Fibroblast of peridontal ligament (primary cell): ENCODE measurements around the gene HPRT1.
A peak's percentile ranks its signal among the peaks of the same experiment; 100 is the strongest.

ENCODE experiments used
- DNase-seq: peaks from one replicate; pipeline ENCODE4 v3.0.0-alpha.2; 2010; ENCODE audit errors: extremely low read depth

Gene HPRT1

DNA sequence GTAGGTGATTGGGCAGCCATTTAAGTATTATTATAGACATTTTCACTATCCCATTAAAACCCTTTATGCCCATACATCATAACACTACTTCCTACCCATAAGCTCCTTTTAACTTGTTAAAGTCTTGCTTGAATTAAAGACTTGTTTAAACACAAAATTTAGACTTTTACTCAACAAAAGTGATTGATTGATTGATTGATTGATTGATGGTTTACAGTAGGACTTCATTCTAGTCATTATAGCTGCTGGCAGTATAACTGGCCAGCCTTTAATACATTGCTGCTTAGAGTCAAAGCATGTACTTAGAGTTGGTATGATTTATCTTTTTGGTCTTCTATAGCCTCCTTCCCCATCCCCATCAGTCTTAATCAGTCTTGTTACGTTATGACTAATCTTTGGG lies 16.3 kb downstream of the HPRT1 start:
- DNase-seq: no peak

DNA sequence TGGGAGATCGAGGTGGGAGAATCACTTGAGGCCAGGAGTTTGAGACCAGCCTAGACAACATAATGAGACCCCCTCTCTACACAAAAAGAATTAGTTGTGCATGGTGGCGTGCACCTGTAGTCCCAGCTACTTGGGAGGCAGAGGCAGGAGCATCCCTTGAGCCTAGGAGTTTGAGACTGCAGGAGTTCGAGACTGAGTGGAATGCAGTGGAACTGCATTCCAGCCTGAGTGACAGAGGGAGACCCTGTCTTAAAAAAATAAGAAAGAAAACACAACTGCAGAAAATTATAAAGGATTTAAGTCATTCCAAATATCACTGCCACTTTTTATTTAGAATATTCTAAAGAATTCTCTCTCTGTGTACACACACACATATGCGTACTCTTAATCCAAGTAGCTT lies 18.4 kb downstream of the HPRT1 start:
- DNase-seq: no peak

DNA sequence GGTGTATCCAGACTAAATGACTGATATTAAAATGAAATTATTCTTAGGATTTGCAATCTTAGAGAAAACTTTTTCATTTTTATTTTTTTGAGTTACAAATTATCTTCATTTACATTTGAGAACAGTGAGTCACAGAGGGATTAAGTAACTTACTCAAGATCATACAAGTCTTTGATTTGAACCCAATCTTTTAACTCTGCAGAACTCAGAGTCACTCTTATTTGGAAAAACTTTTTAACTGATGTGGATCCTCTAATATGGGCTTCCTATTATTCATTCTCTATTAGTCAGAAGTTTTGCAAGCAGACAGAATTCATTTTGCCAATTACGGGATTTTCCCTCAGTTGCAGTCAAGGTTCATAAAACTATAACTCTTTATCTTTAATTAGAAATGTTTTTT lies 20.1 kb downstream of the HPRT1 start:
- peak; percentile 62 for DNase-seq

DNA sequence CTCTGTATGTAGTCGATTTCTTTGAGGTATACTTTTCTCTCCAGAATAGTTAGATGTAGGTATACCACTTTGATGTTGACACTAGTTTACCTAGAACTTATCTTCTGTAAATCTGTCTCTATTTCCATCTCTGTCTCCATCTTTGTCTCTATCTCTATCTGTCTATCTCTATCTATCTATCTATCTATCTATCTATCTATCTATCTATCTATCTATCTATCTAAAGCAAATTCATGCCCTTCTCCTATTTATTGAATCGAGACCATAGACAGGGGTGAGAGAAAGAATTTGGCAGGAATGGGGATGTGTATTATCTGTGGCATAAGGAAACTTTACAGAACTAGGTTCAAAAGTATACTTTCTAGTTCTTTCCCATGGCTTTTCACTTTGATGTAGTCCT lies 21.4 kb downstream of the HPRT1 start:
- no peak for DNase-seq

DNA sequence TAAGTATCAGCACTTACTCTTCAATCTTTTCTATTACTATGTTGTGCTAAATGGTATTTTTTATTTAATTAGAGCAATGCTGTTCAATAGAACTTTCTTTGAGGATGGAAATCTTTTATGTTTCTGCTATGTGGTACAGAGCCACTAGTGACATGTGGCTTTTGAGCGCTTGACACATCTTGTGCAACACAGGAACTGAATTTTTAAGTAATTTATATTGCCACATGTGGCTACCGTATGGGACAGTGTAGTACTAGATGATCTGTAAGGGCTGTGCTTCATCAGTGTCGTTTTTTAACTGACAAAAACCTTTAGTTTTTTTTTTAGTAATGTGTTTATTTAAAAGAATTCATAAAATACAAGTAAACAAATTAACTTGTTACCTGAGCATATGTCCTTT lies 22.4 kb downstream of the HPRT1 start:
- no peak for DNase-seq

DNA sequence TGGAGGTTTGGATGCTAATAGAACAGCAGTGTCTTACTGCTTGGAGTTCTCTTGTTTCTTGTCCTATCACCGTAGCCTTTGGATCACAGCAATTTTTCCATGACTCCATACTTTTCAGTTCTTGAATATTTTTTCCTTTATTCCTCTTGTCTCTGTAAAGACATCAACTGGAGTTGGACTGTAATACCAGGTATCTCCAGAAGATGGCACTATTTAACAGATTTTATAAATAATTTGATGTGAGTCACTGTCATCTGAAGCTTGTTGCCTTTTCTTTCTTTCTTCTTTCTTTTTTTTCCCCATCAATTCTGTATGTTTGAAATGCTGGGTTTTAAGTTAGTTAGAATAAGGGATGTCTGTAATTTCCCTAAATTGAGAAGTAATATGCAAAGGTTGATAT lies 24.1 kb downstream of the HPRT1 start:
- peak; percentile 84 for DNase-seq

DNA sequence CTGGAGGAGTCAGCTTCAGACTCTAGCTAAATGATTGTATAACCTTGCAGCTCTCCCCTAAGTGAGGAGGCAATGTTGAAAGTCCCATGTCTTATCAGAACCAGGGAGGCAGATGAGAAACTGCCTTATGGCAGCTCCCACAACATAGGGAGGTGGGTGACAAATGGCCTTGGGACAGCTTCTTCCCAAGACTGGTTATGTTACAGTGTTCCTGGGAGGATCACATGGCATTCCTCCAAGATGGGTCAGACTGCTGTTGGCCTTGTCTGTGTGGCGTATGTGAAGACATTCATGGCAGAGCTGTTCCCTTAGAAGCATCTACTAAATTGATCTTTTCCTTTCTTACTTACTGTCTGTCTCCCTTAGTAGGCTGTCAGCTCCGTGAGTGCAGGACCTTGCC lies 42.0 kb downstream of the HPRT1 start:
- no peak for DNase-seq

DNA sequence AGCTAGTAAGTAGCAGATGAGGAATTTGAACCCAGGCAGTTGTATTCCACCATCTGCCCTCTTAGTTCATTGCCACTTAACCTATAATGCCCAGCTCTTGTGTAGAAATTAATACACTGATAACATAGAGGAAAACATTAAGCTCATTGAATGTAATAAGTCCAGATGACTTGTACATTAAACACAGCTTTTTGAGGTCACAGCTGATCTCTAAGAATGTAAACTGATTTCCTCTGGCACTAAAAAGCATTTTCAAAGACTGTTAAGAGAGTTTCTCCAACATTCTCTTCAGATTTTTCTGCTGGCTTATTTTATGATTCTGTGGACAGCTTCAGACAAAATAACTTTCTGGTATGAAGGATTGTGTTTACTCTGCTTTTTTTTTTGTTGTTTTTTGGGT lies 42.7 kb downstream of the HPRT1 start:
- DNase-seq: peak; percentile 73

DNA sequence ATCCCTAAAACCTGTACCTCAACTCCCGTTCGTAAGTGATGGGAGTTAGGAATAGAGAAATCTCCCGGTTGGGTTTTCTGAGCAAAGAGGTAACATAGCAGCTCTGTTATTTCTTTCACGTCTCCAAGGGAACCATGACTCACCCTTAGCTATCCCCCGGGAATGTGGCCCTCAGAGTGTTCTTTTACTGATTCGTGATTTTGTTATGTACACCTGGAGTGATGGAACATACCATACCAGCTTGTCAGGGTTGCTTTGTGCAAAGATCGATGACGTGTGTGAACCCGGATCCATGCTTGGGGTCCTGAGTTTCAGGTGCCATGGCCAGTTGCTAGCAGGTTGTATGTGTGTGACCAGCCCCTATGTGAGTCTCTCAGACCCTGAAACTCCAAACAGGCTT lies 52.6 kb downstream of the HPRT1 start:
- peak; percentile 44 for DNase-seq

DNA sequence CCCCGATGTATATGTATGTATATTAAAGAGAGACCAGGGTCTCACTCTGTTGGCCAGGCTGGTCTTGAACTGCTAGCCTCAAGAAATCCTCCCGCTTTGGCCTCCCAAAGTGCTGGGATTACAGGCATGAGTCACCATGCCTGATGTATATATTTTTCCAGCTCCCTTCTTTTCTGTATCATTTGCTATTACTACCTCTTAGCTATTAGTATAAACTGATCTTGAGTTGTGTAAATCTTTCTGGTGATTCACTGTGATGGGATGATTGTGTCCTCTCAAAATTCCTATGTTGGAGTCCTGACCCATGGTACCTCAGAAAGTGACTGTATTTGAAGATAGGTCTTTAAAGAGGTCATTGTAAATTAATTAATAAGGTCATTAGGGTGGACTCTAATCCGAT lies 53.1 kb downstream of the HPRT1 start:
- DNase-seq: no peak

DNA sequence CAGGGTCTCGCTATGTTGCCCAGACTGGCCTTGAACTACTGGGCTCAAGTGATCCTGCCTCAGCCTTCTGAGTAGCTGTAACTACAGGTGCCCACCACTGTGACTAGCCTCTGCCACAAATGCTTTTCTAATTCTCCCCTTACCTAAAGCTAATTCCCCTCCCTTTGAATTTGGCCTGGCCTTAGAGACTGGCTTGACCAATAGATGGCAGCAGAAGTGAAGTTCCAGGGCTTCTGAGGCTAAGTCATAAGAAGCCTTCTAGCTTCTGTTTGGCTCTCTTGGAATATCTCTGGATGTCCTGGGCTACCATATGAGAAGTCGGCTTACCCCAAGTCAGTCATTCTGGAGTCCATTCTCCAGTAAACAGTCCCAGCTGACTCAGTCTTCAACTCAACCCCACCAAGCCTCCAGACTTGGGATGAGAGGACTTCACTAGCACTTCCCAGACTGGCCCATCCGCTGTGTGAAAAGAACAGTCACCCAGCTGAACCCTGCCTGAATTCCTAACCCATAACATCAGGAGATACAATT lies 61.0 kb downstream of the HPRT1 start:
- DNase-seq: peak; percentile 74

DNA sequence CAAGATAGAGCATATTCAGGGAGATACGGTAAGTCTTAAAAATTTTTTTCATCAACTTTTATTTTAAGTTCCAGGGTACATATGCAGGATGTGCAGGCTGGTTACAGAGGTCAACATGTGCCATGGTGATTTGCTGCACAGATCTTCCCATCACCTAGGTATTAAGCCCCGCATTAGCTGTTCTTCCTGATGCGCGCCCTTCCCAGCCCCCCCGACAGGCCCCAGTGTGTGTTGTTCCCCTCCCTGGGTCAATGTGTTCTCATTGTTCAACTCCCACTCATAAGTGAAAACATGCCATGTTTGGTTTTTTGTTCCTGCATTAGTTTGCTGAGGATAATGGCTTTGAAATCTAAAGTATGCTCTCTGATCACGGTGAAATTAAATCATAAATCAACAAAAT lies 64.2 kb downstream of the HPRT1 start:
- no peak for DNase-seq

DNA sequence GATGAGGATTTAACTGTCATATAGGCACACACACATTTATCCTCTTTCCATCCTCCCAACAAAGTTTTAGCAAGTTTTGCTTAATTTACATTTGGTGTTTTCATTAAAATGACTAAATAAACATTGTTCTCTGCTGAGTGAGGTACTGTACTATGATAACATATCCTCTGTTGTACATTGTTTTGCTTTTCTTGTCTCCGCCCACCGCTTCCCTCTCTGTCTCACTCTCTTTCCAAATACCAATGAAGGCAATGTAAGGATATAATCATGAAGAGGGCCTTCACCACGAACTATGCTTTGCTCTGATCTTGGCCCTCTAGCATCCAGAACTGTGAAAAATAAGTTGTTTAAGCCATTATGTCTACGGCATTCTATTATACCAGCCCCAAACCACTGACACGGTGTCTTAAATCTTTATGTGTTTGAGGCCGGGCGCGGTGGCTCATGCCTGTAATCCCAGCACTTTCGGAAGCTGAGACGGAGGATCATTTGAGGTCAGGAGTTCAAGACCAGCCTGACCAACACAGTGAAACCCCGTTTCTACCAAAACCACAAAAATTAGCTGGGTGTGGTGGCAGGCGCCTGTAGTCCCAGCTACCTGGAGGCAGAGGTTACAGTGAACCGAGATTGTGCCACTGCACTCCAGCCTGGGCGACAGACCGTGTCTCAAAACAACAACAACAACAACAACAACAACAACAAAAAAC lies 65.3 kb downstream of the HPRT1 start:
- DNase-seq: no peak

DNA sequence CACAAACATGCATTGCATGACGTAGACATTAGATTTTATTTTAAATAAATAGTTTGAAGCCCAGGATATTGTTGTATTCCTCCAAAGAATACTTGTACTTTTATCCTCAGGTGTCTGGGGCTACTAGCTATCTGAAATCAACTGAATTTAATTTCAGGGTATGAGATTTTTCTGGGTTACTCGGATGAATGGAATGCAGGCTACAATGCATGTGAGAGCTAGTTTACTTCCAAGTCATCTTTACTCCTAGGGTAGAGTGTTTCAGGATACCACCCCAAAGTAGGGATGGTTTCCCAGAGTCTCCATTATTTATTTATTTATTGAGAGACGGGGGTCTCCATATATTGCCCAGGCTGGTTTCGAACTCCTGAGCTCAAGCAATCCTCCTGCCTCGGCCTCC lies 66.4 kb downstream of the HPRT1 start:
- no peak for DNase-seq

DNA sequence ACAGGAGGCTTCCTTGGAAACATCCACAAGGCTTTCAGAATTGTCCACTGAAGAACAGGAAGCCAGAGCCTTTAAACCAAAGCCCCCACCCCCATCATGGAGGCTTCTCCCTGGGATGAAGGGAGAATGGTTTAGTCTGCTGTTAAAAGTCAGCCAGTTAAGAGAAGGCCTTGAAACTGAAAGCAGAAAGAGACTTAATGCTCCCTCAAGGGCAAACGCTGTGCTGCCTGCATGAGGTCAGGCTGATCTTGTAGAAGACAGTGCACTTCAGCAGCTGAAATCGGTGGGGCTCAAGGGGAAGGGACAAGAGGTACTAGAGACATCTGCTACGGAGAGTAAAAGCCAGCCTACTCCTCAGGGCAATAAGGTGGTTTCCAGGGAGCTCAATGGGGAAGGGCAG lies 69.0 kb downstream of the HPRT1 start:
- no peak for DNase-seq

DNA sequence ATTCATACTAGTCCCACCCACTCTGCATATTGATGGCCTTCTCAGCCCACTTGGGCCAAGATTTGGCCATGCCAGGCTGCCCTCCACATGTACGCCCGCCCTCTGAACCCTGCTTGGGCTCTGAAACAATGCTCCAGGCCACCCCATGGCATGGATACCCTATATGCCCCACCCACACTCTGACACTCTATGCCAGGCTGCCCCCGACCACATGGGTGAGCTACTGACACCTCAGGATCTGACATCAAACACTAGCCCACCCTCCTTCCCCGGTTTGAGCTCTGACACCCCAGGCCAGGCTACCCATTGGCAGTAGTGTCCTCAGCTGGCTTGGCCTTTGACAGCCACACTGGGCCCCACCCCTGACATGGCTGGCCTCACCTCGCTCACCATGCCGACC lies 69.5 kb downstream of the HPRT1 start:
- DNase-seq: no peak

DNA sequence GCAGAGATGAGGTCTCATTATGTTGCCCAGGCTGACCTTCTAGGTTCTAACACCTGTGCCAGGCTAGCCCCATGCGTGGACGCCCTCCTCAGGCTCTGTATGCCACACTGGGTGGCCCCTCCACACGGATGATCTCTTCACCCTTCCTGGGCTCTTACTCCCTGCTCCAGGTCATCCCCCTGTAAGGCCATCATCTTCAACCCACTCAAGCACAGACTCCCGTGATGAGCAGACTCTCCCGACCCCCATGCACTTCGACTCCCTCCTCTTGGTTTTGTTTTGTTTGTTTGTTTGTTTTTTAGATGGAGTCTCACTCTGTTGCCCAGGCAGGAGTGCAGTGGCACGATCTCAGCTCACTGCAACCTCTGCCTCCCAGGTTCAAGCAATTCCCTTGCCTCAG lies 70.9 kb downstream of the HPRT1 start:
- DNase-seq: no peak

DNA sequence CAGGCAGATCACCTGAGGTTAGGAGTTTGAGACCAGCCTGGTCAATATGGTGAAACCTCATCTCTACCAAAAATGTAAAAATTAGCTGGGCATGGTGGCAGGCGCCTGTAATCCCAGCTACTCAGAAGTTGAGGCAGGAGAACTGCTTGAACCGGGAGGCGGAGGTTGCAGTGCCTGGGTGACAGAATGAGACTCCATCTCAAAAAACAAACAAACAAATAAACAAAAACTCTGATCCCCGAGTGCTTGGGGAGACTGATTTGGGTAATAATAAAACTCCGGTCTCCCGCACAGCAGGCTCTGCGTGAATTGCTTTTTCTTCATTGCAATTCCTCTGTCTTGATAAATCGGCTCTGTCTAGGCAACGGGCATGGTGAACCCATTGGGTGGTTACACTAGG lies 73.4 kb downstream of the HPRT1 start:
- no peak for DNase-seq

DNA sequence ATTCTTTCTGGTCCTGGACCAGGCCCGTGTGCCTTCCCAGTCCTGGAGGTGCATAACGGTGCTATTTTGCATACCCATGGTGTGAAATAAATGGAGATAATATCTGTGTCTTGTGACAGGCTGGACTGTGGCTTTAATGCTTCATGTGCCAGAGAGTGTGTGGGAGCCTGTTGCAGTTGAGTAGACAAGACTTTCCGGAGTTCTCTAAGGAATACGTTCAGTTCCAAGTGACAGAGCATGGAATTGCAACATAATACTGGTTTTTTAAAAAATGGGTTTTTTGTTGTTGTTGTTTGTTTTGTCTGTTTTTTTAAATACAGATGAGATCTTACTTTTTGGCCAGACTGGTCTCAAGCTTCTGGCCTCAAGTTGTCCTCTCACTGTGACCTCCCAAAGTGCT lies 74.0 kb downstream of the HPRT1 start:
- no peak for DNase-seq

DNA sequence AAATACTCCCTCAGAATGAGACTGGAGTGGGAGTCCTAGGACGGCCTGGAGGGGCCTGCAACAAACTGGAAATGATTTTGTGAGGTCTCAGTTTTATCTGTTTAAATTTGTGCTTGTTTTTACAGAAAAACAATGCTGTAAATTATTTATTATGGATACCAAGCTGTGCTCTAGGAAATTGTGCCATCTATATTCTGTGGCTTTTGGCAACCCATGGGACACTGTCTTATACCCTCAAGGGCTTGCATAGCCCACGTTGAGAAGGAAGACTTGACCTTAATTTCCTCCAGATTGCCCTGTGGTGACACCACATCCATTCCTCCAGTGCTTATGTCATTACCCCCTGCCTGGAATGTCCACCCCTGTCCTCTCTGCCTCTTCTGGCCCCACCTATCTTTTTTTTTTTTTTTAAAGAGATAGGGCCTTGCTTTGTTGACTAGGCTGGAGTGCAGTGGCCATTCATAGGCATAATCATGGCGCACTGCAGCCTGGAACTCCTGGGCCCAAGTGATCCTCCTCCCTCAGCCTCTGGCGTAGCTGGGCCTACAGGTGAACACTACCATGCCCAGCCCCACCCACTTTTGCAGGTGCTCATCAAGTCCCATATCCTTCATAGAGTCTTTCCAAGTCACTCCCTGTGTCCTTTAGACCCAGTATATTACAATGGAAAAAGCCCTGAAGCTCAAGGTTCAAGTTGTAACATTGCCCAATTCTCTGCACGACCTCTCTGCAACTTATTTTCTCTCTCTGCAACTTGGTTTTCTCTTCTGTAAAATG lies 77.4 kb downstream of the HPRT1 start:
- DNase-seq: peak; percentile 74

DNA sequence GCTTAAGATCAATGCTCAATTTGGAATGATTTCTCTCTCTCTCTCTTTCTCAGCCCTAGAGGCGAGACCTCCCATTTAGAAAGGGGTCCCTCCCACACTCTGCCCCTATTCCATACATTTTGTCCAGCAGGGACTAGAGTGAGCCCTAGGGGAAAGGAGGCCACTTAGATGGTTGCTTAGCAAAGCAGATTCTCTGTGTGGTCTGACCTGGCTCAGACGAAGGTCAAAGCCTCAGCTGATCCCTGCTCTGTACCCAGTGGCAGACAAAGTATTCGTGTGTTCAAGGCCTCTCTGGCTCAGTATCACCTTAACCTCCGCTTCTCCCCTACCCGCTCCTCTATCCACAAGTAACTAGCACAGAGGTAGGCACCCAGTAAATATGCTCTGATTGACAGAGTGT lies 78.4 kb downstream of the HPRT1 start:
- DNase-seq: no peak

DNA sequence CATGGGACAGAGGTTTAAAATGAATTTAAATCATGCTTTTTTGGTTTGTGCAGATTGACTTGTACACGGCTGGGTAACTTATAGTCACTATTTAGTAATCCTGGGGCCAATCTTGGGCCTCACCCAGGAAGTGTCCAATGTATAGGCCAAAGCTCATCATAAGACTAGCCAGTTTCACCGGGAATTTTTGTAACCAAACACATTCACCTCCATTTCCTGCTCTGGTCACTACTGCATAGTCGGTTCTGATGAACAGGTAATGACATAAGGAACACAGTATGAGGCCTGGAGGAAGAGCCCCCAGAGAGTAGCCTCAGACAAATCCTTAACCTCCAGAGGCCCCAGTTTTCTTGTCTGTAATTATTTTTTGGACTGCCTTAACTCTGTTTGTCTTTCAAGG lies 81.9 kb downstream of the HPRT1 start:
- DNase-seq: no peak

DNA sequence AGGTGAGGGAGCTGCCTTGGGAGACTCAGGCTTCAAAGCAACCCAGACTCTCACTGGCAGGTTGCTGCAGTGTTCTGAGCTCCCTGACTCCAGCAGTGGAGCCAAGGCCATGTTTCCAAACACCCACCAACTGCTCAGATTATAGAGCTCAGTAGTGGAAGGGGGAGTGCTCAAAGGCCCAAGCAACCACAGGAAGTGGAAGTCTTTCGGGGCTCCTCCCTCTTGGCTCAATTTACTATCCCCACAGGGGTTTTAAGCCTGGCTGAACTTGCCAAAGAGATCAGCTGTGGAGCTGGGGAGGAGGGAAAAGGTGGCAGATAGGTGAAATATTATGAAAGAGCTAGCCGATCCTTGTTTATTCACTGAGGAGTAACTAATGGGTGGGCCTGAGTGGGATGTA lies 82.5 kb downstream of the HPRT1 start:
- peak; percentile 54 for DNase-seq
